ENCODE results near the gene DAP3. TPM values are rescaled to one million over a fixed set of nuclear protein-coding genes. Genes with fewer than 3 reads are reported as not detected.
"Not testable (repeated sequence)": the region's sequence is repeated elsewhere in the genome, so short reads cannot be mapped to it uniquely, and the experiment has no call there.

The DAP3 gene
- total and polyA plus RNA-seq, 2 of the 13 experiments (the other 11 are each of a cell fraction or from before 2014, with no cell fraction given), result 129 to 133 TPM

- TF ChIP-seq AFF4 (CRISPR knock-in tag; IDR thresholded peaks at IDR 0.05) (no peak), ZNF790 (CRISPR knock-in tag; IDR thresholded peaks at IDR 0.05; ENCODE audit: borderline replicate concordance) (no peak)
These were observed 28.1 kb downstream of the DAP3 start (continued) for GRCh38 chr1:155717041-155717440.

- in situ Hi-C loops (cut with HindIII; ENCODE audit: extremely low pct_ligation_motif_present, low pct_unique_long_range_greater_than_20kb); H3K4me2 ChIP-seq (ENCODE audit: low read depth, low read length); POLR2A ChIA-PET; FAIRE-seq; H3K4me3 ChIP-seq (replicated peaks in 1 of 3; ENCODE audit: insufficient read depth in 1 of 3, low read depth in 2 of 3, low read length in 3 of 3); intact Hi-C loops (cut with micrococcal nuclease; ENCODE audit: unreplicated experiment); H4K20me1 ChIP-seq (ENCODE audit: insufficient read depth, low read length); BruUV-seq (replicated peaks); DNase-seq (ENCODE audit: low spot score); CTCF ChIA-PET (ENCODE audit: low intra/inter-chr PET ratio, low total read pairs); H2AFZ ChIP-seq (ENCODE audit: low read length); H3K79me2 ChIP-seq (ENCODE audit: insufficient read depth, low read length); ATAC-seq; H3K9me3 ChIP-seq (ENCODE audit: low read length); H3K27me3 ChIP-seq (ENCODE audit: control insufficient read depth in 1 of 2, insufficient read depth in 2 of 2, low read length in 2 of 2); H3K4me1 ChIP-seq (ENCODE audit: insufficient read depth, low read length); H3K27ac ChIP-seq (ENCODE audit: extremely low read length, insufficient read depth, low read length); H3K9ac ChIP-seq (ENCODE audit: insufficient read depth, low read depth, low read length): not testable (repeated sequence)
- H3K36me3 ChIP-seq (replicated peaks in 1 of 2; ENCODE audit: control insufficient read depth in 1 of 2, insufficient read depth in 2 of 2, low read length in 2 of 2), result peaks cover 3 to 50% of the 10 kb centered on the region in 2 experiments; a peak in 4 of 5 replicates
- 96% methylated on average over 6 of the region's 6 CpGs for WGBS (ENCODE audit: low lambda C conversion rate)
These were observed 29.7 kb downstream of the DAP3 start for GRCh38 chr1:155718524-155719115.
